Measurements from ENCODE around the gene RPL37. TPM values are rescaled to one million over a fixed set of nuclear protein-coding genes. Genes with fewer than 3 reads are reported as not detected.

RPL37 gene
- total RNA-seq, 1 experiment from 2014 or later, result 916 TPM

DNA sequence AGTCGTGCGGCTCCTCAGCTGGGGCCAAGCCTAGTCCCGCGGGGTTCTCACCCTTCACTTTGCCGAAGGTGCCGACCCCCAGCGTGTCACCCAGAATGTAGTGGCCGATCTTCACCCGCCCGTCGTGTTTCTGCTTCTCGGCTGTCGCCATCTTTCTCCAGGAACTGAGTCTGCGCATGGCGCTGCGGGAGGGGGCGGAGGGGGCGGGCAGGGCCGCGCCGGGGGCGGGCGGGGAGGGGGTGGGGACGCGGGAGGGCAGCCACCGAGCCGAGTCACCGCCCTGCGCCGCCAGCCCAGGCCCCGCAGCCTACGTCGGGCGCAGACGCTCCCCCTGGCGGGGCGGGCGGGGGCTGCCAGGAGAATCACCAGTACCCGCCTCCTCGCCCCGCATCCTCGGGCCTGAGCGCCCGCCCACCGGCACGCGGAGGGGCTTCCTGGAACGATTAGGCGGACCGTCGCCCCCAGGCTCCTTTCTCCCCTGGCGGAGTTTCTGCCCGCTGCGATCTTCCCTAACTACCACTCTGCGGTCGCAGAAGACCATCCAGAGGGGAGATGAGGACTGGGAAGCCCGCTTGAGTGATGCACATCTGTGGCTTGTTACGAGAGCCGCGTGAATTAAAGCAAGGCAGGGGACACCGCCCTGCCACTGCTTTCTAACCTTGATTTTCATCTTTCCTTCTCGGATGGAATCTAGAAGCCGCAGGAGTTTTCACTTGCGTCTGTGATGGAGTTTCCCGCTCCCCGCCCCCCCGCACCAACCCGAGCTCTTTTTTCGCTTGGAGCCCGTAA is 36.8 kb downstream of the RPL37 start, which contains the start of gene PRKAA1:
Gene PRKAA1, minus strand, starts transcription at position 363 of the 789 bp plus-strand sequence. Its CDS starts 185 bp downstream, at position 178.
- peak; percentile 97 for ATAC-seq
- DNase-seq (ENCODE audit: low read depth, low spot score), result peak; percentile 53
- Histone ChIP-seq H3K4me1 (ENCODE audit: control insufficient read depth, insufficient read depth, low read length) (peaks cover 17% of the 10 kb centered on the region), H3K4me3 (ENCODE audit: low read depth in 2 of 2, low read length in 2 of 2) (peak within 1 kb of the TSS; percentile 96 to 99), H3K9me3 (ENCODE audit: control insufficient read depth, insufficient read depth, low read depth, low read length) (no peaks in the 10 kb centered on the region), H3K36me3 (ENCODE audit: control insufficient read depth, insufficient read depth, low read length) (peaks cover 3% of the 10 kb centered on the region; the same call in 1 of the 2 replicates), H3K27me3 (ENCODE audit: control insufficient read depth, insufficient read depth, low read length) (no peaks in the 10 kb centered on the region), H3K27ac (ENCODE audit: low read length) (peak within 1 kb of the TSS; percentile 94)
- ChIA-PET POLR2A (interaction anchor here (0.6 to 0.7 kb wide), 2 partner anchors 52 to 1043 kb away, joined by 8 to 13 read pairs; no protein-coding TSS in a partner anchor), CTCF (interaction anchor here (0.6 to 0.7 kb wide), 3 partner anchors 47 to 1213 kb away, joined by 5 to 11 read pairs (median 6); no protein-coding TSS in a partner anchor)
- in situ Hi-C loops (cut with HindIII; ENCODE audit: low pct_unique_long_range_greater_than_20kb, low sequenced_read_pairs) (no loop called here), intact Hi-C loops (cut with micrococcal nuclease; ENCODE audit: unreplicated experiment) (no loop called here)
- no TSS peak for BruUV-seq (replicated peaks)
- TF ChIP-seq CTCF (IDR thresholded peaks at IDR 0.05) (peak; percentile 83), TCF7L2 (IDR thresholded peaks at IDR 0.05; ENCODE audit: low read depth, low read length) (0 out of 2 replicates have a peak, but pooled peaks have one; percentile 28), POLR2AphosphoS5 (IDR thresholded peaks at IDR 0.05; ENCODE audit: low read depth, low read length) (peak; percentile 76), REST (IDR thresholded peaks at IDR 0.05; ENCODE audit: insufficient read depth in 1 of 2, low read depth in 2 of 2, low read length in 1 of 2) (no peak)

DNA sequence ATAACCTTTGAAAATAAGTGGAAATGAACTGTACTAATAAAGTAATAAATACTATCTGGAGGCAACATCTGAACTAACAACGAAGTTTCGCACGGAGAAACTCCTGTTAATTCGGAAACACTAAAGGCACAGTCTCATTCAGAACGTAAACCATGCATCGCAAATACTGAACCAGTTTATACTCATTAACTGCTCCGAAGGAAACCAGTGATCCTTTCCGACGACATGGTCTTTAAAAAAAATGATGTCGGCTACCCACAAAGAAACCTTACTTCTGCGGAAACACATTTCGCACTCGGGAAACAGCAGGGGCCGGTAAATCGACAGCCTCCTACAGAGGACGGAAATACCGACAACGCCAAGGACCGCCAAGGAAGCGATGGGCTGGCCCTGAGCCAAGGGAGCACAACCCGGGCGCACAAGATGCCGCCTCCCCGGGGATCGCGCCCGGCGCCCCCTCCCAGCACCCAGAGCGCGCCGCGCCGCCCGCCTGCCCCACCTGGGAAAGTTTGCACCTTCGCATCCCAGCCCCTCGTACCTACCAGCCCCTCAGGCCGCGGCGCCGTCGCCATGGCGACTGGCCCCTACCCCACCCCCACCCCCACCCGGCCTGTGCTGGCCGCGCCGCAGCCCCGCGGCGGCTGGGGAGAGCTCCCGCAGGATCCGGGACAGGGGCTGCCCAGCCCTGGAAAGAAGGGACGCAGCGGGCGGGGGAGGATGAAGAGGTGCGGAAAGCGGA is 37.6 kb downstream of the RPL37 start:
- no TSS peak for BruUV-seq (replicated peaks)
- Histone ChIP-seq H3K27ac (ENCODE audit: low read length) (peak overlapping the region; percentile 94), H3K36me3 (ENCODE audit: control insufficient read depth, insufficient read depth, low read length) (peaks cover 3% of the 10 kb centered on the region; the same call in 1 of the 2 replicates), H3K4me1 (ENCODE audit: control insufficient read depth, insufficient read depth, low read length) (peaks cover 17% of the 10 kb centered on the region), H3K4me3 (ENCODE audit: low read depth in 2 of 2, low read length in 2 of 2) (peak overlapping the region; percentile 94 to 96), H3K27me3 (ENCODE audit: control insufficient read depth, insufficient read depth, low read length) (no peaks in the 10 kb centered on the region), H3K9me3 (ENCODE audit: control insufficient read depth, insufficient read depth, low read depth, low read length) (no peaks in the 10 kb centered on the region)
- CTCF ChIA-PET, result no interaction called here
- intact Hi-C loops (cut with micrococcal nuclease; ENCODE audit: unreplicated experiment), result no loop called here
- TF ChIP-seq CTCF (IDR thresholded peaks at IDR 0.05), result no peak
- TF ChIP-seq SIN3A (IDR thresholded peaks at IDR 0.05; ENCODE audit: borderline replicate concordance, insufficient read depth, low read depth, low read length), result peak; percentile 57; the same call in 1 of the 2 replicates
- POLR2A ChIA-PET, result interaction anchor here (0.7 kb wide), 1 partner anchor 51 kb away, joined by 13 read pairs; no protein-coding TSS in a partner anchor
- in situ Hi-C loops (cut with HindIII; ENCODE audit: low pct_unique_long_range_greater_than_20kb, low sequenced_read_pairs), result no loop called here
- DNase-seq (ENCODE audit: low read depth, low spot score) (peak; percentile 32), ATAC-seq (peak; percentile 85)
